ENCODE measurements around the gene CACHD1. TPM values are rescaled to one million over a fixed set of nuclear protein-coding genes. Genes with fewer than 3 reads are reported as not detected.

Gene CACHD1
- total and polyA plus RNA-seq, 2 experiments from 2014 or later = 41.3 to 54.4 TPM

DNA sequence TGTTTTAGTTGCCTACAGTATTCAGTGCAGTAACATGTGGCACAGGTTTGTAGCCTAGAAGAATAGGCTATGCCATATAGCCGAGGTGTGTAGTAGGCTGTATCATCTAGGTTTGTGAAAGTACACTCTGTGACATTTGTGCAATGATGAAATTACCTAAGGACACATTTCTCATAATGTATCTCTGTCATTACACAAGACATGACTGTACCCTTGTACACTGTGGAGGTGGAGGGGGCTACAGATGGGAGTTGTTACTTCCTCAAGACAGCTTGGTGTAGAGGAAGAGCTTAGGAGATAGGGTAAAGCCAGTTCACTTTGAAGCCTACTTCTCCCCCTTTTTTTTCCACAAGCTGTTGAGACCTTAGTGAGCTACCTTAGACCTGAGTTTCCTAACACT lies 215.3 kb downstream of the CACHD1 start:
- TF ChIP-seq, protein P1, sequence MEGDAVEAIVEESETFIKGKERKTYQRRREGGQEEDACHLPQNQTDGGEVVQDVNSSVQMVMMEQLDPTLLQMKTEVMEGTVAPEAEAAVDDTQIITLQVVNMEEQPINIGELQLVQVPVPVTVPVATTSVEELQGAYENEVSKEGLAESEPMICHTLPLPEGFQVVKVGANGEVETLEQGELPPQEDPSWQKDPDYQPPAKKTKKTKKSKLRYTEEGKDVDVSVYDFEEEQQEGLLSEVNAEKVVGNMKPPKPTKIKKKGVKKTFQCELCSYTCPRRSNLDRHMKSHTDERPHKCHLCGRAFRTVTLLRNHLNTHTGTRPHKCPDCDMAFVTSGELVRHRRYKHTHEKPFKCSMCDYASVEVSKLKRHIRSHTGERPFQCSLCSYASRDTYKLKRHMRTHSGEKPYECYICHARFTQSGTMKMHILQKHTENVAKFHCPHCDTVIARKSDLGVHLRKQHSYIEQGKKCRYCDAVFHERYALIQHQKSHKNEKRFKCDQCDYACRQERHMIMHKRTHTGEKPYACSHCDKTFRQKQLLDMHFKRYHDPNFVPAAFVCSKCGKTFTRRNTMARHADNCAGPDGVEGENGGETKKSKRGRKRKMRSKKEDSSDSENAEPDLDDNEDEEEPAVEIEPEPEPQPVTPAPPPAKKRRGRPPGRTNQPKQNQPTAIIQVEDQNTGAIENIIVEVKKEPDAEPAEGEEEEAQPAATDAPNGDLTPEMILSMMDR (IDR thresholded peaks at IDR 0.05; ENCODE audit: low read depth, low read length) = no peak
- Histone ChIP-seq H3K4me3 (no peak overlapping the region), H3K9me3 (ENCODE audit: low read depth) (no peaks in the 10 kb centered on the region), H3K36me3 (peaks cover 51% of the 10 kb centered on the region), H3K27me3 (no peaks in the 10 kb centered on the region), H3K4me1 (ENCODE audit: low read depth) (peaks cover 6% of the 10 kb centered on the region), H3K27ac (no peak overlapping the region)
- DNase-seq (ENCODE audit: low read depth in 1 of 2, low spot score in 1 of 2) = no peak

DNA sequence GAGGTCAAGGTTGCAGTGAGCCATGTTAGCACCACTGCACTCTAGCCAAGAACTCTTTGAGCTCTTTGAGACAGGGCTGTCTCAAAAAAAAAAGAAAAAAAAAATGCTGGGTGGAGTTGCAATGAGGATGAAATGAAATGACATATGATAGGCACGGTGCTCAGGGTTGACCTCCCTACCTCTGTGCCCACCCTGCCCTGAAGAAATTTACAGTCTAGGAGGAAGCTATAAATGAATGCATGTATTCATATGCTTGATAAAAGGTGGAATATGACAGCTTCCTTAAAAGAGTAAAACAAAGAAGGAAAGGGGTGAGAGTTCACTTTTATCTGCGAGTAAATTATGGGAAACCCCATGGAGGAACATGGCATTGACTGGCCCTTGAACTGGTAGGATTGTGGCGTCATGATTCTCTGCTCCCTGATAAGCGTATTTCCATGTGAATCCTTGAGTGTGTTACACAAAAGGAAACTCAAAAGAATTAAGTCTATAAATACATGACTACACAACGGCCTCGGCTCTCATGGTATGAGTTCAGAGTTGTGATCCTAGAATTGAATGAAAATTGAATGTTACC lies 215.9 kb downstream of the CACHD1 start:
- TF ChIP-seq, protein P1 (IDR thresholded peaks at IDR 0.05; ENCODE audit: low read depth, low read length) = no peak
- Histone ChIP-seq H3K4me1 (ENCODE audit: low read depth) (peaks cover 6% of the 10 kb centered on the region), H3K4me3 (no peak overlapping the region), H3K36me3 (peaks cover 49% of the 10 kb centered on the region), H3K27me3 (no peaks in the 10 kb centered on the region), H3K9me3 (ENCODE audit: low read depth) (no peaks in the 10 kb centered on the region), H3K27ac (no peak overlapping the region)
- no peak for DNase-seq (ENCODE audit: low read depth in 1 of 2, low spot score in 1 of 2)

DNA sequence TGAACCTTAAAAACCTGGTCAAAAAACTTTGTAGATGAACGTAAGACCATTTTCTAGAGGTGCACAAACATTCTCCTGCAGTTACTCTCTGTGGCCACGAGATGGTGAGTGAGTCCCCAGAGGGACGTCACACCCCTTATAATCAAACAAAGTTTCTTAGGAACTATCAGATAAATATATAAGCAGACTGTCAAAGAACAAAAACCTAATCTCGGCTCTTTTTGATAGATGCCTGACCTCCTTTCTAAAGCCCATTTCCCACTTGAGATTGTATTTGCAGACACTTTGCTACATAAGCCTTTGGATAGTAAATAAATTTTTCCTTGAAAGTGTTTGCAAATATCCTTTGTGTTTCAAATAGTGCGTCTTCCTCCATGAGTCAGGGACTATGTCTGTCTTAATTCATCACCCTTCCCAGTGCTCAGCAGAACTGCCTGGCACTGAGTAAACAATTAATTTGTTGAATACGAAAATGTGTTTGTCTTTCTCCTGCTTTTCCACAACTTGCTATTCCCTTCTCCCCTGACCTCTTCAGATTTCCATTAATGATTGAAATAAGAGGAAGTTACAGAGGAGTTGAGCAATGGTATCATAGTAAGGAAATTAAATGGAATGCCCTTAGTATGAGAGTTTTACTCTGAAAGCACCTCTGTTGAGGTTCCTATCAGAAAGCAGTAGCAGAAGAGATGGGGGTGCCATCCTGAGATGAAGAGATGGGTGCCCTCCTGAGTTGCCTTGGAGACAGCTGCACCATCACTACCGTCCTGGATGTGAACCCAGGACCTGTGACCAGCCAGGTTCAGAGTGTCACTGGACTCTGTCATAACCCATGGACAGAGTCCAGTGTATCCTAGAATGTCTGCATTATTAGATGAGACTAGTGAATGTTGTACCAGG lies 217.1 kb downstream of the CACHD1 start:
- Histone ChIP-seq H3K4me3 (no peak overlapping the region), H3K4me1 (ENCODE audit: low read depth) (peaks cover 6% of the 10 kb centered on the region), H3K36me3 (peaks cover 49% of the 10 kb centered on the region), H3K27me3 (no peaks in the 10 kb centered on the region), H3K27ac (no peak overlapping the region), H3K9me3 (ENCODE audit: low read depth) (no peaks in the 10 kb centered on the region)
- peak; percentile 45 to 73 for DNase-seq (ENCODE audit: low read depth in 1 of 2, low spot score in 1 of 2)
- TF ChIP-seq, protein P1 (IDR thresholded peaks at IDR 0.05; ENCODE audit: low read depth, low read length) = peak; percentile 87

DNA sequence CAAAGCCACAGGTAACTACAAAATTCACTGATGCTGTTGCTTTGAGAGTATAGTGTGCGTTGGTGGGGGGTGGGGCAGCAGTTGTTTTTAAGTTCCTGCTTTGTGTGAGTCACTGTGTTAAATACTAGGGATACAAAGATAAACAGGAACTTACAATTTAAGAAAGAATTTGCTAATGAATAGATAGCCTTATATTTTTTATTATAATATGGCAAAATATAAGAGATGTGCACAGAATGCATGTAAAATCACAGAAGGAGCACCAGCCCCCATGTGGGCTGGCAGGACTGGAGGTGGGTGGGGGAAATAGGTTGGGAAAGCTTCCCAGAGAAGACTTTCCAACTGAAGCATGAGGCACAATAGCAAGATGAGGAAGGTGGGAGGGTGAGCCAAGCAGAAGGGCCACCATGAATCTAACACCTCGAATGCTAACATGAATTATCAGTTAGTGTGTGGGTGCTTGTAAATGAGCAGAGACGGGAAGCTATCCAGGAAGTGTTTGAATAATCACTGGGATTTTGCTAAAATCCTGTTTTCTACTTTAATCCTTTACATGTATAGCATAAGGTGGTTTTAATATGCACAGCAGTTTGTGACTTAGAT lies 217.9 kb downstream of the CACHD1 start:
- Histone ChIP-seq H3K27me3 (no peaks in the 10 kb centered on the region), H3K36me3 (peaks cover 46% of the 10 kb centered on the region), H3K27ac (no peak overlapping the region), H3K4me3 (no peak overlapping the region), H3K9me3 (ENCODE audit: low read depth) (no peaks in the 10 kb centered on the region), H3K4me1 (ENCODE audit: low read depth) (peaks cover 6% of the 10 kb centered on the region)
- peak in 1 of 2 donors; percentile 48 for DNase-seq (ENCODE audit: low read depth in 1 of 2, low spot score in 1 of 2)
- TF ChIP-seq, protein P1 (IDR thresholded peaks at IDR 0.05; ENCODE audit: low read depth, low read length) = no peak

DNA sequence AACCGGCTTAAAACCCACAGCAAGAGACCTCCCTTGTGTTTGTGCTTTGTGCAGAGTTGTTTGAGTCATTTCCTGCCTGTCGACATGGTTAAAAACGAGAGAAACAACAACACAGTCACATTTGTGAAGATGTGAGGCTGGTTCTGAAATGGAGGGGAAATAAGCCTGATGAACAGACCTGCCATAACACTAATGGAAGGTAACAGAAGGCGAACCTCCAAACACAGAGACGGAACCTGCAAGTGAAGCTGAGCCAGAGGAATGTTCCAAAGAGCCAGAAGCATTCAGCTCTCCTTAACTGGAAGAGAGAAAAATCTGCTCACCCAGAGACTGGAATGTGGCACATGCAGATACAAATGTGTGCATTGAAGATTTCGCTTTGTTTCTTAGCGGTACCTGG lies 221.7 kb downstream of the CACHD1 start:
- Histone ChIP-seq H3K36me3 (peaks cover 39% of the 10 kb centered on the region), H3K27ac (peak overlapping the region; percentile 35), H3K4me3 (no peak overlapping the region), H3K9me3 (ENCODE audit: low read depth) (no peaks in the 10 kb centered on the region), H3K4me1 (ENCODE audit: low read depth) (no peaks in the 10 kb centered on the region), H3K27me3 (no peaks in the 10 kb centered on the region)
- peak in 1 of 2 donors; percentile 57 for DNase-seq (ENCODE audit: low read depth in 1 of 2, low spot score in 1 of 2)
- TF ChIP-seq, protein P1 (IDR thresholded peaks at IDR 0.05; ENCODE audit: low read depth, low read length) = no peak

All from cardiac muscle cell (in vitro differentiated cells and primary cell).